ENCODE data around the gene FGFBP1. TPM values are rescaled to one million over a fixed set of nuclear protein-coding genes. Genes with fewer than 3 reads are reported as not detected.

FGFBP1 gene
- total RNA-seq, 1 experiment from 2014 or later: 133 TPM

GRCh38 chr4:15910155-15910940 lies 28.2 kb downstream of the FGFBP1 start:
- H3K27ac ChIP-seq (ENCODE audit: low read length): 0 out of 2 replicates have a peak overlapping the region, but pooled peaks have one; percentile 6
- no peaks in the 10 kb centered on the region for H4K20me1 ChIP-seq (ENCODE audit: low read length)
- H3K9ac ChIP-seq (ENCODE audit: low read length): no peak overlapping the region
- H3K4me1 ChIP-seq (ENCODE audit: insufficient read depth, low read length): peaks cover 50% of the 10 kb centered on the region
- H3K36me3 ChIP-seq (ENCODE audit: low read depth, low read length): no peaks in the 10 kb centered on the region
- H3K9me2 ChIP-seq (replicated peaks; ENCODE audit: low read length): no peaks in the 10 kb centered on the region
- ChIA-PET CTCF (no interaction called here), POLR2A (ENCODE audit: unreplicated experiment) (no interaction called here)
- intact Hi-C loops (cut with micrococcal nuclease): no loop called here
- no peak for ATAC-seq
- no peaks in the 10 kb centered on the region for H3K79me2 ChIP-seq (ENCODE audit: low read length)
- H2AFZ ChIP-seq (ENCODE audit: low read length): no peak overlapping the region
- no TSS peak for BruUV-seq (replicated peaks)
- DNase-seq: no peak
- no peak for TF ChIP-seq EZH2phosphoT487 (IDR thresholded peaks at IDR 0.05; ENCODE audit: borderline replicate concordance, low read length)
- no peak overlapping the region for H3K4me2 ChIP-seq (ENCODE audit: low read length)
- no peak overlapping the region for H3K4me3 ChIP-seq (ENCODE audit: low read length)
- no peaks in the 10 kb centered on the region for H3K9me3 ChIP-seq (ENCODE audit: low read length)
- H3F3A ChIP-seq (ENCODE audit: low read length, unreplicated experiment): peaks cover 9% of the 10 kb centered on the region
- H3K27me3 ChIP-seq (ENCODE audit: low read length): no peaks in the 10 kb centered on the region

- Histone ChIP-seq H3K9ac (ENCODE audit: low read length) (peak overlapping the region; percentile 87), H2AFZ (ENCODE audit: low read length) (no peak overlapping the region), H3K9me3 (ENCODE audit: low read length) (no peaks in the 10 kb centered on the region), H3K36me3 (ENCODE audit: low read depth, low read length) (no peaks in the 10 kb centered on the region), H3K4me2 (ENCODE audit: low read length) (no peak overlapping the region), H3K9me2 (replicated peaks; ENCODE audit: low read length) (no peaks in the 10 kb centered on the region), H3K79me2 (ENCODE audit: low read length) (no peaks in the 10 kb centered on the region), H4K20me1 (ENCODE audit: low read length) (no peaks in the 10 kb centered on the region), H3F3A (ENCODE audit: low read length, unreplicated experiment) (no peaks in the 10 kb centered on the region), H3K4me3 (ENCODE audit: low read length) (no peak overlapping the region), H3K27me3 (ENCODE audit: low read length) (no peaks in the 10 kb centered on the region), H3K4me1 (ENCODE audit: insufficient read depth, low read length) (peaks cover 28% of the 10 kb centered on the region), H3K27ac (ENCODE audit: low read length) (peak overlapping the region; percentile 98)
- TF ChIP-seq CTCF (conservative IDR thresholded peaks at IDR 0.05; ENCODE audit: low read depth, low read length) (no peak), EZH2 (IDR thresholded peaks at IDR 0.05; ENCODE audit: low read length, unreplicated experiment) (no peak), EZH2phosphoT487 (IDR thresholded peaks at IDR 0.05; ENCODE audit: borderline replicate concordance, low read length) (no peak)
- BruUV-seq (replicated peaks): no TSS peak
- POLR2A ChIA-PET (ENCODE audit: unreplicated experiment): interaction anchor here (0.7 kb wide), 1 partner anchor 49 kb away, joined by 4 read pairs; no protein-coding TSS in a partner anchor
- CTCF ChIA-PET: interaction anchor here (2.2 kb wide), 1 partner anchor 49 kb away, joined by 16 read pairs; no protein-coding TSS in a partner anchor
- no peak for DNase-seq
- ATAC-seq: no peak
- intact Hi-C loops (cut with micrococcal nuclease): no loop called here
These were observed 31.1 kb downstream of the FGFBP1 start for GRCh38 chr4:15907430-15907829.

- H2AFZ ChIP-seq (ENCODE audit: low read length): 0 out of 2 replicates have a peak overlapping the region, but pooled peaks have one; percentile 43
- peaks cover 21% of the 10 kb centered on the region for H3K4me1 ChIP-seq (ENCODE audit: insufficient read depth, low read length)
- ChIA-PET CTCF (interaction anchor here (0.6 to 2.2 kb wide), 2 partner anchors 50 to 154 kb away, joined by 3 to 16 read pairs; no protein-coding TSS in a partner anchor), POLR2A (ENCODE audit: unreplicated experiment) (no interaction called here)
- peak overlapping the region; percentile 71 for H3K4me2 ChIP-seq (ENCODE audit: low read length)
- H3K9me2 ChIP-seq (replicated peaks; ENCODE audit: low read length): no peaks in the 10 kb centered on the region
- ATAC-seq (peak; percentile 96), DNase-seq (peak; percentile 96)
- no peaks in the 10 kb centered on the region for H4K20me1 ChIP-seq (ENCODE audit: low read length)
- no peaks in the 10 kb centered on the region for H3K27me3 ChIP-seq (ENCODE audit: low read length)
- TF ChIP-seq CTCF (conservative IDR thresholded peaks at IDR 0.05; ENCODE audit: low read depth, low read length): no peak
- no peak; the same call in 1 of the 2 replicates for TF ChIP-seq EZH2phosphoT487 (IDR thresholded peaks at IDR 0.05; ENCODE audit: borderline replicate concordance, low read length)
- TF ChIP-seq EZH2 (IDR thresholded peaks at IDR 0.05; ENCODE audit: low read length, unreplicated experiment): no peak
- no TSS peak for BruUV-seq (replicated peaks)
- peak overlapping the region; percentile 94 for H3K9ac ChIP-seq (ENCODE audit: low read length)
- 0 out of 2 replicates have a peak overlapping the region, but pooled peaks have one; percentile 19 for H3K4me3 ChIP-seq (ENCODE audit: low read length)
- intact Hi-C loops (cut with micrococcal nuclease): no loop called here
- H3K36me3 ChIP-seq (ENCODE audit: low read depth, low read length): no peaks in the 10 kb centered on the region
- peak overlapping the region; percentile 98 for H3K27ac ChIP-seq (ENCODE audit: low read length)
- no peaks in the 10 kb centered on the region for H3K79me2 ChIP-seq (ENCODE audit: low read length)
- no peaks in the 10 kb centered on the region for H3K9me3 ChIP-seq (ENCODE audit: low read length)
- H3F3A ChIP-seq (ENCODE audit: low read length, unreplicated experiment): no peaks in the 10 kb centered on the region
These were observed 32.5 kb downstream of the FGFBP1 start for GRCh38 chr4:15906020-15906443.
